Kidney (tissue), 14 donors: ENCODE data around the gene HSPA14. TPM values are rescaled to one million over a fixed set of nuclear protein-coding genes. Genes with fewer than 3 reads are reported as not detected.
A peak's percentile ranks its signal among the peaks of the same experiment; 100 is the strongest.

Experiments used
- DNase-seq, 5 donors: peaks; one replicate each; pipeline ENCODE4 v3.0.0-alpha.2; 2013 to 2020
- FAIRE-seq: peaks from 2 replicates; lab custom pipeline; 2012; peaks lifted over from hg19 to GRCh38; lab: Jason Lieb, UNC
- H3K27ac ChIP-seq, 2 donors: one replicate each; pipeline ENCODE4 v1.7.0; 2013; ENCODE audit warnings: low read depth in 2 of 2, low read length in 2 of 2, inconsistent platforms in 1 of 2
- H3K27me3 ChIP-seq: one replicate; pipeline ENCODE4 v1.7.1; 2013; ENCODE audit warnings: low read length, inconsistent platforms; ENCODE audit not compliant: control insufficient read depth, insufficient read depth
- H3K36me3 ChIP-seq, 3 donors: one replicate each; pipeline versions ENCODE4 v1.7.0 to v1.7.1; 2013; ENCODE audit warnings: low read length in 3 of 3, control low read depth in 1 of 3, inconsistent platforms in 1 of 3; ENCODE audit not compliant: insufficient read depth in 3 of 3, control insufficient read depth in 2 of 3
- H3K4me1 ChIP-seq, 3 donors: one replicate each; pipeline versions ENCODE4 v1.7.0 to v1.7.1; 2013; ENCODE audit warnings: low read length in 3 of 3, inconsistent platforms in 1 of 3, low read depth in 1 of 3; ENCODE audit not compliant: control insufficient read depth in 2 of 3, insufficient read depth in 2 of 3
- H3K4me3 ChIP-seq, 3 donors: one replicate each; pipeline versions ENCODE4 v1.7.0 to v1.8.1; 2013; ENCODE audit warnings: low read length in 3 of 3, control low read depth in 1 of 3, inconsistent platforms in 1 of 3
- H3K9ac ChIP-seq, 3 donors: one replicate each; pipeline versions ENCODE4 v1.7.0 to v1.7.1; 2013; ENCODE audit warnings: low read length in 3 of 3, control low read depth in 1 of 3, inconsistent platforms in 1 of 3
- H3K9me3 ChIP-seq, 3 donors: one replicate each; pipeline versions ENCODE4 v1.7.0 to v1.7.1; 2013; ENCODE audit warnings: low read length in 3 of 3, control low read depth in 1 of 3, inconsistent platforms in 1 of 3; ENCODE audit not compliant: control insufficient read depth in 2 of 3, insufficient read depth in 1 of 3
- CTCF ChIP-seq: IDR thresholded peaks from 3 replicates; pipeline ENCODE4 v1.5.1; 2012; ENCODE audit warnings: mild to moderate bottlenecking, moderate library complexity, borderline replicate concordance; ENCODE audit not compliant: insufficient read depth; ENCODE audit errors: extremely low read depth
- intact Hi-C: fragments of 100-400 bp; cut with DNase I; formaldehyde crosslinking; loops from one replicate; pipeline ENCODE4 v1.11.1; 2022
- polyA plus RNA-seq: library from polyadenylated mRNA; stranded (reverse); fragments of 350-450 nt; fragmentation: Illumina TruSeq; extraction: RNeasy Lipid Tissue Mini Kit (QIAGEN cat#74804); gene quantifications from one replicate; pipeline ENCODE4 v1.2.3, GENCODE V29; 2014; ENCODE audit warnings: low read depth, low replicate concordance; ENCODE audit not compliant: insufficient read depth
- total RNA-seq: library from RNA; stranded (reverse); fragmentation: NEBNext Ultra II Directional; extraction: Animal tissue kit (Norgen Biotek cat#: 25700); gene quantifications from one replicate; pipeline ENCODE4 v1.2.1, GENCODE V29; 2021
- donor health status: control.
- donor health status: control.
- donor health status: control.
- donor health status: control.
- donor health status: control.
- donor health status: DM: yes; HTN: yes; CAD: no.
- donor health status: Normal renal cell carcinoma (clear cell type).

Gene HSPA14
- total and polyA plus RNA-seq, 2 donors from 2014 or later: 9.7 to 10.4 TPM

- intact Hi-C loops: no loop called here
- TF ChIP-seq CTCF: no peak
- no peak overlapping the region for H3K9ac ChIP-seq
- peaks cover 0 to 4% (median 0%) of the 10 kb centered on the region in 3 donors for H3K4me1 ChIP-seq
- no peaks in the 10 kb centered on the region for H3K27me3 ChIP-seq
- H3K9me3 ChIP-seq: no peaks in the 10 kb centered on the region
- no peaks in the 10 kb centered on the region for H3K36me3 ChIP-seq
- no peak for FAIRE-seq
- no peak overlapping the region for H3K4me3 ChIP-seq
- no peak overlapping the region for H3K27ac ChIP-seq
- peak in 4 of 5 donors; percentile 34 to 63 (median 43) for DNase-seq
Observed at GRCh38 chr10:14801723-14802122, 36.4 kb upstream of the HSPA14 start.

- intact Hi-C loops: no loop called here
- no peak for DNase-seq
Observed at GRCh38 chr10:14803827-14804226, 34.3 kb upstream of the HSPA14 start.

GRCh38 chr10:14806318-14806717 lies 31.8 kb upstream of the HSPA14 start:
- TF ChIP-seq CTCF: no peak
- intact Hi-C loops: no loop called here
- H3K9me3 ChIP-seq: no peaks in the 10 kb centered on the region
- no peaks in the 10 kb centered on the region for H3K36me3 ChIP-seq
- no peak overlapping the region for H3K27ac ChIP-seq
- DNase-seq: no peak
- peaks cover 0 to 4% (median 0%) of the 10 kb centered on the region in 3 donors for H3K4me1 ChIP-seq
- no peak for FAIRE-seq
- no peak overlapping the region for H3K9ac ChIP-seq
- H3K4me3 ChIP-seq: no peak overlapping the region
- H3K27me3 ChIP-seq: no peaks in the 10 kb centered on the region

More at GRCh38 chr10:14803827-14804226, 34.3 kb upstream of the HSPA14 start:
- H3K9ac ChIP-seq: no peak overlapping the region
- TF ChIP-seq CTCF: no peak
- H3K36me3 ChIP-seq: no peaks in the 10 kb centered on the region
- H3K4me1 ChIP-seq: peaks cover 0 to 4% (median 0%) of the 10 kb centered on the region in 3 donors
- no peak for FAIRE-seq
- H3K27ac ChIP-seq: no peak overlapping the region
- no peaks in the 10 kb centered on the region for H3K27me3 ChIP-seq
- H3K4me3 ChIP-seq: no peak overlapping the region
- no peaks in the 10 kb centered on the region for H3K9me3 ChIP-seq
